ENCODE data around the gene LIMS2.
A peak's percentile ranks its signal among the peaks of the same experiment; 100 is the strongest.

LIMS2 gene

GRCh38 chr2:127701193-127701650 lies 25.9 kb upstream of the LIMS2 start, which contains the start of gene SFT2D3:
Gene SFT2D3, plus strand, starts transcription at chr2:127701497. Its CDS starts 32 bp downstream, at chr2:127701529.
- peak; percentile 95 for DNase-seq (ENCODE audit: low spot score)

GRCh38 chr2:127700527-127701192 lies 25.3 kb upstream of the LIMS2 start:
- DNase-seq (ENCODE audit: low spot score) = peak; percentile 55

GRCh38 chr2:127698553-127699355 lies 23.4 kb upstream of the LIMS2 start:
- DNase-seq (ENCODE audit: low spot score) = no peak

- no peak for DNase-seq (ENCODE audit: low spot score)
Measured at GRCh38 chr2:127697482-127698180, 22.3 kb upstream of the LIMS2 start.

- DNase-seq (ENCODE audit: low spot score) = peak; percentile 83
Measured at GRCh38 chr2:127695491-127696472, 20.5 kb upstream of the LIMS2 start.

- no peak for DNase-seq (ENCODE audit: low spot score)
Measured at GRCh38 chr2:127694986-127695385, 19.7 kb upstream of the LIMS2 start.

GRCh38 chr2:127690696-127691095 lies 15.4 kb upstream of the LIMS2 start:
- no peak for DNase-seq (ENCODE audit: low spot score)

- DNase-seq (ENCODE audit: low spot score) = no peak
Measured at GRCh38 chr2:127688405-127688804, 13.1 kb upstream of the LIMS2 start.

- no peak for DNase-seq (ENCODE audit: low spot score)
Measured at GRCh38 chr2:127685410-127686080, 10.2 kb upstream of the LIMS2 start.

- no peak for DNase-seq (ENCODE audit: low spot score)
Measured at GRCh38 chr2:127683757-127684156, 8.4 kb upstream of the LIMS2 start.

- no peak for DNase-seq (ENCODE audit: low spot score)
Measured at GRCh38 chr2:127683056-127683455, 7.7 kb upstream of the LIMS2 start.

- no peak for DNase-seq (ENCODE audit: low spot score)
Measured at GRCh38 chr2:127681976-127682857, 6.9 kb upstream of the LIMS2 start.

GRCh38 chr2:127681288-127681804 lies 6.0 kb upstream of the LIMS2 start:
- DNase-seq (ENCODE audit: low spot score) = no peak

GRCh38 chr2:127680706-127681287 lies 5.5 kb upstream of the LIMS2 start:
- DNase-seq (ENCODE audit: low spot score) = no peak

GRCh38 chr2:127679680-127680361 lies 4.5 kb upstream of the LIMS2 start:
- no peak for DNase-seq (ENCODE audit: low spot score)

- no peak for DNase-seq (ENCODE audit: low spot score)
Measured at GRCh38 chr2:127678991-127679390, 3.7 kb upstream of the LIMS2 start.

- no peak for DNase-seq (ENCODE audit: low spot score)
Measured at GRCh38 chr2:127678531-127678930, 3.2 kb upstream of the LIMS2 start.

- DNase-seq (ENCODE audit: low spot score) = no peak
Measured at GRCh38 chr2:127676906-127677305, 1.6 kb upstream of the LIMS2 start.

All from Ammon's horn (tissue), 1 donor.